NCI-H146 treated with DMSO at 0.1 percent for 48 hours (cell line): ENCODE results near the gene MEX3A.

Experiments
- DNase-seq: peaks from one replicate; lab custom pipeline; 2025; ENCODE audit not compliant: unreplicated experiment; lab: John Stamatoyannopoulos, UW

Gene MEX3A

GRCh38 chr1:156103521-156103947 is 21.3 kb upstream of the MEX3A start:
- no peak for DNase-seq

- no peak for DNase-seq
Observed at GRCh38 chr1:156102633-156103511, 20.6 kb upstream of the MEX3A start.

- no peak for DNase-seq
Observed at GRCh38 chr1:156101880-156102279, 19.6 kb upstream of the MEX3A start.

- DNase-seq: no peak
Observed at GRCh38 chr1:156100205-156100995, 18.1 kb upstream of the MEX3A start.

- no peak for DNase-seq
Observed at GRCh38 chr1:156099282-156099681, 17.0 kb upstream of the MEX3A start.

- DNase-seq: peak; percentile 14
Observed at GRCh38 chr1:156098784-156099183, 16.5 kb upstream of the MEX3A start.

- no peak for DNase-seq
Observed at GRCh38 chr1:156097499-156098178, 15.4 kb upstream of the MEX3A start.

GRCh38 chr1:156096640-156097391 is 14.6 kb upstream of the MEX3A start:
- peak; percentile 16 for DNase-seq

GRCh38 chr1:156095906-156096508 is 13.7 kb upstream of the MEX3A start:
- DNase-seq: no peak

GRCh38 chr1:156091610-156092009 is 9.3 kb upstream of the MEX3A start:
- no peak for DNase-seq

- DNase-seq: peak; percentile 52
Observed at GRCh38 chr1:156090840-156091188, 8.5 kb upstream of the MEX3A start.

- no peak for DNase-seq
Observed at GRCh38 chr1:156090138-156090839, 8.0 kb upstream of the MEX3A start.

GRCh38 chr1:156089704-156090103 is 7.4 kb upstream of the MEX3A start:
- DNase-seq: no peak

- DNase-seq: no peak
Observed at GRCh38 chr1:156086256-156086662, 4.0 kb upstream of the MEX3A start.

GRCh38 chr1:156083800-156084790 is 1.8 kb upstream of the MEX3A start:
- no peak for DNase-seq

GRCh38 chr1:156081917-156082308 is 352 bp downstream of the MEX3A start:
- DNase-seq: no peak

GRCh38 chr1:156081180-156081916 is 917 bp downstream of the MEX3A start:
- no peak for DNase-seq

GRCh38 chr1:156080863-156081179 is 1.4 kb downstream of the MEX3A start:
- no peak for DNase-seq
